ENCODE results near the gene CTSE.

The CTSE gene

DNA sequence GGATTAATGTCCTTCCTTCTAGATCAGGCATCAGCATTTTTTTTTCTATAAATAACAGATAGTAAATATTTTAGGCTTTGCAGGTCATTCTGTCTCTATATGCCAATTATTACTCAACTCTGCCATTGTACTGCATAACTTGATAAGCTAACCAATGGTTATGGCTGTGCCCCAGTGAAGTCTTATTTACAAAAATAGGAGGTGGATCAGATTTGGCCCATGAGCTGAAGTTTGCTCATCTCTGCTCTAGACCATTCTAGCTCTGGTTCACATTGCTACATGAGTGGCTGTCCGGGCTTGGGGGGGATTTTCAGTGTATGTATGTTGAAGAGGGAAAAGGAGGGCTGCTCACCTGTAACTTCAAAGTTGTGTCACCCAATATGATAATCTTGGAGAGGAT is 30.6 kb downstream of the CTSE start:
- DNase-seq (ENCODE audit: low spot score), result no peak

DNA sequence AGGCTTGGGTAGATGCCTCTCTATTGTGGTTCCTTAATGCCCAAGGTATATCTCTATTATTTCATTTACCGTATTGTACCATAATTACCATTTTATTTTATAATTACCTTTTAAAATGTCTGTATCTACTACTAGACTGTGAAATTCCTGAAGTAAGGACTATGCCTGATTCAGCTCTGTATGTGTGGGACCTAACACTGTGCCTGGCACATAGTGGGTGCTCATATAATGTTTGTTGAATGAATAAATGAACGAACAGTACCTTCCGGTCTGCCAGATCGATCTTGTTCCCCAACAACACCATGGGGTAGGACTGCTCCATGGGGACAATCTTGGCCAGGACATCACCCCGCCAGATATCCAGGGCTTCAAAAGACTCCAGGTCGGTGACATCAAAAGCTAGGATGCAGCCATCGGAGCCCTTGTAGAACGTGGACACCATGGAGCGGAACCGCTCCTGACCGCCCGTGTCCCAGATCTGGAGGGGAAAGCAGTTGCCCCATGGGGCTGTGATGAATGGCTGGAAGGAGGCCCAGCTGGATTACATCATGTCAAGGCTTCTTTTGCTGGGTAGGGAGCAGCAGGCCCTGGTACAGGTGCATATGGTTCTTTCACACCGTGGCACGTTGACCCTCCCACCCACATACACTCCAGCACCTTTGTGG is 31.3 kb downstream of the CTSE start:
- DNase-seq (ENCODE audit: low spot score), result no peak

DNA sequence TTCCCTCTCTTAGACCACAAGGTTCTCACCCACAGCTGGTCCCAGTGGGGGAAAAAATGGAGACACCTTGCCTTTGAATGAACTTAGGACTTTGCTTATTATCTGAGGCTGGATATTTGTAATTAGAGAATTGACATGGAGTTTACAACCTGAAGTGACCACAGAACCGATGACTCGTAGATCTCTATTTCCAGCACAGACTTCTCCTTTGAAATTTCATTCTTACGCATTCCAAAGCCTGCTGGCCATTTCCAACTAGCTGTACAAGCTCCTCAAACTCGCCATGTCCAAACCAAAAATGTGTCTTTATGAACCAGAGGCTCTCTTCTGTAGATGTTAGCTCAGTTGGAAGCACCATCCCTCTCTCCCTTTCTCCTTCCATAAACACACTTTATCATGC is 32.5 kb downstream of the CTSE start:
- DNase-seq (ENCODE audit: low spot score), result no peak

DNA sequence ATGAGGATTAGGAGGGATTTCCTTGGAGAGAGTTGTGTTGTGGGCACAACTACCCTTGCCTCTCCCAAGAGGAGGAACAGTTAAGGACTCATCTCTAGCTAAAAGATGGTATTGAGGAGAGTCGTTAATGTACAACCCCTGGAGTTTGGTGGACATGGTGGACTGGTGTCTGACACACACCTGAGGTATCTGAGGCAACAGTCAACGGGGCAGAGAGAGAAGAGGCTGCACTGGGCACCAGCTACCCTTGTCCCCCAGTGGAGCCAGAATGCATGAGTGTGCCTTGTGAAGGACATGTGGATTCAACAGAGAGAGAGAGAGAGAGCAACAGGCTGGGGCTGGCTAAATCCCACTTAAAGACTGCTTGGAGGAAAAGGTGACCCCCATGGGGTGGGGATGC is 33.5 kb downstream of the CTSE start:
- DNase-seq (ENCODE audit: low spot score), result no peak

DNA sequence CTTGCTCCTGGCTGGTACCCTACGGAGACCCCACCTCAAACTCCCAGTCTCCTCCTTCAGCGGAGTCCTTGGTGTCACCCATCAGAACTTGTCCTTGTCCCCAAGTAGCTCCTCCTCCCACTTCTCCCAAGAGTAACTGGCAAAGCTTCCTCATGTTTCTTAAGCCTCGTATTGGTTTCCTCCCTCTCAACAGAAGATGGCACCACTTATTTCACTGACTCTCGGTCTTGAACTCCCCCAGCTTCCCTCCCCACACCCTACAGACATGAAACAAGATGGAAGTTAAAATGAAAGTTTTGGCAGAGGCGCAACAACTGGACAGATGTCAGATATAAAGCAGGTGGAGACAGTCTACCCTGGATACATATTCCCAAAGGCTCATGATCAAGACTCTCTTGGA is 33.9 kb downstream of the CTSE start:
- DNase-seq (ENCODE audit: low spot score), result no peak

DNA sequence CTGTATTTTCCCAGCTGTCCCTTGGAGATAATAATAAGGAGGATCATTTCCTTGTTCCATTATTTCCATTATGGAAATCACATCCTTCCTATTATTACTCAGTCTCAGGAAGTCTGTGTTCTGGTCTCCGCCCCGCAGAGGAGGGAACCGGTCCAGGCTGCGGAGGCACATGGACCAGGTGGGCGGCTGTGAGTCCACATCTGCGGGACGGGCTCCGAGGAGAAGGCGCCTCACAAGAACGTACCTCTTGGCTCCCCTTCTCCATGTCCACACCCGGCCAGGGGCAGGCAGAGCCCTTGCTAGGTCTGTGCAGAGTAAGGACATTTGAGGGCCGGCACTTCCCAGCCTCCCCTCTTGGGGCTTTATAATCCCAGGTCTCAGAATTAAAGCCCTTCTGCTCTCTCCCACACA is 35.1 kb downstream of the CTSE start:
- no peak for DNase-seq (ENCODE audit: low spot score)

DNA sequence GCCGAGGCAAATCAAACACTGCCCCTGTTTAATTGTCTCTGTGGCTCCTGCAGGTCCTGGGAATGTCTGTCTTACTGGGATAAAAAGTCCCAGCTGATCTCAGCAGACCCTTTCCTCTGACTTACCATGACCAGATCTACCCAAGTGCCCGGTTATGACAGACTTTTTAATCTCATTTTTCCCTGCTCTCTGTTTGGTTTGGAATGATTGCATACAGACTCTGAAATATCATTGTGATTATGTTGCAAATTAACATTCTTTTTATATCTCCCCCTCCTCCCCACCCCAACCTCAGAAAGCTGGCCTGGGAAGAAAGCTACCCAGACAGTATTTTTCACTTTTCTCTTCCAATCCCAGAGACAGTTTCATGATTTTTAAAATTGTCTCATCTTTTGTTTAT is 36.8 kb downstream of the CTSE start:
- no peak for DNase-seq (ENCODE audit: low spot score)

DNA sequence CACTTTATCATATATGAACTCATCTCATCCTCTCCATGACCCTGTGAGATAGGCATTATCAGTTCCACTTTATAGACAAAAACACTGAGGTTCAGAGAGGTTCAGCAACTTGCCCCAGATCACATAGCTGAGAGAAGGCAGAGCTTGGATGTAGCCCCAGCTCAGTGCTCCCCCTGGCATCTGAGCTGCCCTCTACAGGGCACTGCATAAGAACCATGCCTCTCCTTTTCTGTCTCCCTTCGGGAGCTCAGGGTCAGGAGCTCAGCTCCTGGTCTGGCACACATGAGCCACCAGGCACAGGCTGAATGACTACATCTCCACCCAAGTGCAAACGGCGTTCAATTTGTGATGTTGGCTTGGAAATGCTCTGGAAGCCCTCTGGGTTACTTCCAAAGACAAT is 37.4 kb downstream of the CTSE start:
- DNase-seq (ENCODE audit: low spot score), result no peak

DNA sequence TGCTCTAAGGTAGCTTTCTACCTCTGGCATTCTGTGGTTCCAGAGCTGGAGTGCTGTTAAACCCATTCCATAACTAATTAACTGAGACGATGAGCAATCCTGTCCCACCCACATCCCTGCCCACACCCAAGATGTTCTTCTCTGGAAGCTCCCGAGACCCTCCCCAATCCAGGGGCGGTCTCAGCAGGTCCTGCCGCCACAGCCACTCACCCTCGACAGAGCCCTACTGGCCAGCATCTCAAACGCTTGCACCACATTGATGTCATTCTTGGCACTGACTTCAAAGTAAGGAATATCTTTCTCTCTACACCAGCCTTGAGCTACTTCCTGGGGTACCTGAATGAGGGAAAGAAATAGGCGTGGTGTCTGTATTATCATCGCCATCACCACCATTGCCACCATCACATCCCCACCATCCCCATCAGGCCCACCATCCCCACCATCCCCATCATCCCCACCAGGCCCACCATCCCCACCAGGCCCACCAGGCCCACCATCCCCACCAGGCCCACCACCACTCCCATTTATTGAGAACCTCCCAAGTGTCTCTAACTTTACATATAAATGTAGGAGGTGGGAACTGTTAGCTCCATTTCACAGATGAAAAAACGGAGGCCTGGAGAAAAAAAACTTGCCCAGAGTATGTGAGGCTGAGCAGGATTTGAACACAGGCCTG is 38.2 kb downstream of the CTSE start:
- no peak for DNase-seq (ENCODE audit: low spot score)

DNA sequence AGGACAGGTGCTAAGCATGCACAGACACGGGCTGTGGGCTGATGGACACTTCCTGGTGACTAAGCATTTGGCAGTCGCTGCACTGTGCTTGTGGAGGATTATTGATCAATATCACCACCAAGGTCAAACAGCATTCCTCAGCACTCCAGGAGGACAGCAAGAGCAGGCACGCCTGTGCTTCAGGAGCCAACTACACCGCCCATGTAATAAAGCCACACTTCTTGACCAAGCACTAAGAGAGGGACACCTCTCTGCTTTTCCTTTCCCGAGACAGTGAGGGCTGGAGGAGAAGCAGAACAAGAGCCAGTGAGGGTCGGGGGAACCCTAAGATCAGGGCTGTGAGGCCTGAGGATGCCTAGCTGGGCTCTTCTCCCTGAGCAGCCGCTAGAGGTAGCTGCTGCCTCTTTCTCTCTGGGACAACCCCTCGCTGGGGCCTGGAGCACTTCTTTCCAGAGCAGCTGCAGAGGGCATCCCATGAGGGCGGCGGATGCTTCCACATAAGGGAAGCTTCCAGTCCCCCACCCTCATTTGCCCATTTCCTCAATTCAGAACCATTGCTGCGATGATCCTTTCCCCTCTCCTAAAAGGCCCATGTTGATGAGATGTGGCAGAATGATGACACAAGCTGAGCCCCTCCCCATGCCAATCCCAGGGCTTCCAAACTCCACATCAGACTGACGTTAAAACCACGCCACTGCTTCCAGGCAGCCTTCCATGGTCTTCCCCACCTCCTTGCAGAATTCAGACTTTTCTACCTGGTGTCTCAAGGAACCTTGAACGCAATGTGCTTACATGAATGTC is 39.6 kb downstream of the CTSE start:
- peak; percentile 40 for DNase-seq (ENCODE audit: low spot score)

DNA sequence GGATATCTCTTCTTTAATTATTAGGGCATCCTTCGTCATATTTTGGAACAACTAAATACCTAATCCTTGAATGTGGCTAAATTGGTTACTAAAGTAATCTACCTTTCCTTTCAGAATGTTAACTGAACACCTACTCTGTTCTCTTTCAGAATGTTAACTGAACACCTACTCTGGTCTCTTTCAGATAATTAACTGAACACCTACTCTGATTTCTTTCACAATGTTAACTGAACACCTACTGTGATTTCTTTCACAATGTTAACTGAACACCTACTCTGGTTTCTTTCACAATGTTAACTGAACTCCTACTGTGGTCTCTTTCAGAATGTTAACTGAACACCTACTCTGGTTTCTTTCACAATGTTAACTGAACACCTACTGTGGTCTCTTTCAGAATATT is 42.4 kb downstream of the CTSE start:
- no peak for DNase-seq (ENCODE audit: low spot score)

DNA sequence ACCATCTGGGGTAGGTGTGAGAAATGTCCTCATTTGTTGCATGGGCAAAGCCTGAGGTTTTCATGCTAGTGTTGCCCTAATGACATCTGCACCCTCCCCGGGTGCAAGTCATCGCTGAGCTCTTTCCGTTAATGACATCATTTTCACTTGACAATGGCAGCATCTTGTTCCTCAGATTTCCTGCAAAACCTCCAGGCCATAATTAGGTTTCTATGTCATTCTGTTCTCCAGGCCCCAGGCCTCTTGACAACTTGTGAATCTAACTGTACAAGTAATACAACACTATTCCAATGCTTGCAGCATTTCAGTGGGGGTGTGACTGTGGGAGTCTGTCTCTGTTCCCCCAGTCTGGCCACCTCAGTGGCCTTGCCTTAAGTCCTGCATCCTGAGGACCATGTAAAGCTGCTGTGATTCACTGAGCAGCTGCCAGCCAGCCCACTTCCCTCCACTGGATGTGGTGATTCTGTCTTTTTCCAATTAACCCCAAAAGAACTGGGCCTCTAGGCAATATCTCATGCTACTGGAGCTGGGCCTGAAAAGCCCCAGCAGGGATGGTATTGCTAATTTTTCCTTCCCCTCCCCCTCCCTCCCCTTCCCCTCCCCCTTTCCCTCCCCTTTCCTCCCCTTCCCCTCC is 43.3 kb downstream of the CTSE start:
- peak; percentile 30 for DNase-seq (ENCODE audit: low spot score)

DNA sequence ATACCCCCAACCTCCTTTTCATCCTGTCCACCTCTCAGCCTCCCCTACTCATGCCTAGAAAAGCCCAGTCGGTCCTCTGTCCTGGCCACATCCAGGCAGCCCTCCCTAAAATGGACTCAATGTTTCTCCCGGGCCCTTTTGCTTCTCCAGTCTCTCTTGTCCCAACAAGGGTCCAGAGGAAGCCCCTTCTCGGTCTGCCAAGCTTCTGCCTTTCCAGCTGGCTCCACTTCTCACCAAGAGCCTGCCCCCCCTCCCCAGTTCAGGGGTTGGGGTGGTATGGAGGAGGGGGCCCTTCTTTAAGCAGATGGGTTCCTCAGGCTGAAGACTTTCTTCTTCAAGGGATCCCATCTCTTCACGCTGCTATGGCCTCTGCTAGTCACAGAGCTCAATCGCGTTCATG is 44.4 kb downstream of the CTSE start:
- no peak for DNase-seq (ENCODE audit: low spot score)

DNA sequence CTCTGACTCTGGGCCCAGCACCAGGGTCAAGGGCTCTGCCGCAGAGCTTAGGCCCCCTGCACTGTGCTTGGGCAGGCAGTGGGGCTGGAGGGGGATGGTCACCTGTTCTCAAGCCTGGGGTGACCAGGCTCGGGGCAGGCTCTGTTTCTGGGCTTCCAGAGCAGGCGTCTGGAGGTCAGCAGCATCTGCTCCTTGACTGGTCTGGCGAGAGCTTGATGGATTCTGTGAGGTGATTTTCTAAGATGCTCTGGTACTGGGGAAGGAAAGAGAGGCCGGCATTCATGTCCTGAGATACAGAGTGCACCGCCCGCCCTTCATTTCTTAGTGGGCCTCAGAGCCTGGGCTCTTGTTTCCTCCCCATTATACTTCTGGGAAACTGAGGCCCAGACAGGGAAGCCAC is 45.0 kb downstream of the CTSE start:
- DNase-seq (ENCODE audit: low spot score), result no peak

DNA sequence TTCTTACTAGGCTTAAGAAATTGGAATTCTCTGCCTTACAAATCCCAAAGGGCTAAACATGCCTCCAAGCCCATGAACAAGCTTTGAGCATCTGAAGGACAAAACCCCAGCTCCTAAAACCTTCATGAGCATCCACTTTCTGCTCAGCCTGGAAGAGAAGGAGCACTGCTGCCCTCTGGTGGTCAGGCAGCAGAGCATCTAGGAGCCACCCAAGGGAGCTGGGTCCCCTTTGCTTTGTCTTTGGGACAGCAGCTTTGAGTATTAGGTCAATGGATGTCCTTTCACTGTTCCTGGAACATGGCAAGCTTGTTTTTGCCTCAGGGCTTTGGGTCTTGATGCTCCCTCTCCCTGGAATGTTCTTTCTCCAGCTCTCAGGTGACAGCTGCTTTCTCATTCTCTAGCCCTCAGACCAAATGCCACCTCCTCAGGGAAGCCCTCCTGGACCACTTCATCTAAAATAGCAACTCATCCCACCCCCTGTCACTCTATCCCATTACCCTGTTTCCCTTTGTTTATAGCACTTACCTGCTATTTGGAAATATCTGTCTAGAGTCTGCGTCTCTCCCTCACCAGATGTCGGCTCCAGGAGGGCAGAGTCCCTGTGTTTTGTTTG is 46.2 kb downstream of the CTSE start:
- peak; percentile 79 for DNase-seq (ENCODE audit: low spot score)

DNA sequence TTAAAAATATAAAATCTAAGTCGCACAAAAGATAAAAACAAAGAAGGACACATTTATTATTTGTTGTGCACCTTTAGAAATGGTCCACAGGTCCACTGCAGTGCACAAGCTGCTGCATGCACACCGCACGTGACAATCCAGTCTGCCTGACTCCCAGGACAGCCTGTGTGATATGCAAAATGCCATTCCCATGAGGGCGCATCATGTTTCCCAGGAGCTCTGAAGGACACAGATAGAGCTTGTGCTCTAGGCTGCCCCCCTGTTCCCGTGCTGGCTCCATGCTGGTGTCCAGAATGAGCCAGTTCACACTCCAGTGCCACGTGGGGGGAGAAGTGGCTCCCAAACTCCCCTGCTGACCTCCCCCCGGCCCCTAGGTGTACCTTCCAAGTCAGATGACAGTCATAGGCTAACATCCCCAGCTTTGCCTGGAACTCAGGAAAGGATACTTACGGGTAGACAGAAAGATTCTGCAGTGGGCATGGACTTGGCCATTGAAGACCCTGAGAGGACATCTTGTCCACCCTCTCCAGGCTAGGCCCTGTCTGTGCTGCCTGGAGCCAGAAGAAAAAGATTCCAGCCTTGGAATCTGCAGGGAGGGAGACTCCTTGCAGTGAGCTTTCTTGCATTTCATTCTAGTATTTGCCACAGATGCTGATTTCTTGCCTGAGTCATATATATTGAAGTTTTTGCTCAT is 46.8 kb downstream of the CTSE start:
- DNase-seq (ENCODE audit: low spot score), result peak; percentile 74

DNA sequence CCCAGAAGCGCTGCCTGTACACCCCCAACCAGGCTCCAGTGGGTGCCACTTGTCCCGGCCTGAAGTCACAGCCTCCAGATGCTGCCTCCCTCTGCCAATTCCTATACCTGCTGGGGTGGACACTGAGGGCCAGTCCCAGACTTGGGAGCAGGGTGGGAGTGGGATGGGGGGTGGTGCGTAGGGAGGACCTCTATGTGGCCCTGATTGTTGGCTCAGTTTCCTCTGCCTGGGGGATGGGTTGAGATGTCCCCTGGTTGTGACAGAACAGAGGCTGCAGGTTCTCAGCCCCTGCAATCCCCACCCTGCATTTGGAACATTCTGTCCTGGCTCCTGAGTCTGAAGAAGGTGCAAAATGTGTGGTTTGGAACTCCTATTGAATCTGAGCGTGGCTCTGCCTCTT is 47.7 kb downstream of the CTSE start:
- DNase-seq (ENCODE audit: low spot score), result no peak

DNA sequence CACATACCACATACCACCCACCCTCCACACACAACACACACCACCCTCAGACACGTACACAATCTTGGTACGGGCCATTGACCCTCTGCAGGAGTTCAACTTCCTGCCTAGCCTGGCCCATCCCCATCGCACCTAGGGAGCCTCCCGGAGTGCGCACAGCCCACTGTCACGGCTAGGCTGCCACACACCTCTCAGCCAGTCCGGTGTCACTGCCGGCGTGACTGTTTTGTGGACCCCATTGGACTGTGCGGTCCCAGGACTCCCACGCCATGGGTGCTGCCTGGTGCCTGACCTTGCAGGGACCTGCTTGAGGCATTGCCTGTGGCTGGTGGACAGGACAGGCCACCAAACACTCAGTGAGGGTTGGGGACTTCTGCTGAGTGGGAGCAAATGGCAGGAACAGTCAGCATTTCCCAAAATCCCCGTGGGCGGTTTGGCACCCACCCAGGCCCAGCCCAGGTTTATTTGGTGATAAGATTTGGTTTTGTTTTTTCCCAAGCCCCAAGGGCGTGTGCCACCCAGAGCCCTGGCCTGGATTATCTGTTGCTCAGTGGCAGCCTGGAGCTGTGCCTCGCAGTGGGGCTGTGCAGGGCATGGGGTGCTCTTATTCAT is 48.2 kb downstream of the CTSE start:
- no peak for DNase-seq (ENCODE audit: low spot score)

DNA sequence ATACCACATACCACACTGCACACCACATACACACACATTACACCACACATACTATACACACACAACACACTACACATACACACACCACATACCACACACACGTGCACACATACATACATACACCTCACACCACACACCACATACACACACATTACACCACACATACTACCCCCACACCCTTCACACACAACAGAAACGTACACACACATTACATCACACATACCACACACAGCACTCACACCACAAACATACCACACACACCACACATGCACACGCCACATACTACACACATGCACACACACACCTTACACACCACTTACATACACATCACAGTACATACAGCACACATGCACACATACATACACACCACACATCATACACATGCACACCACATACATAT is 49.0 kb downstream of the CTSE start:
- no peak for DNase-seq (ENCODE audit: low spot score)

DNA sequence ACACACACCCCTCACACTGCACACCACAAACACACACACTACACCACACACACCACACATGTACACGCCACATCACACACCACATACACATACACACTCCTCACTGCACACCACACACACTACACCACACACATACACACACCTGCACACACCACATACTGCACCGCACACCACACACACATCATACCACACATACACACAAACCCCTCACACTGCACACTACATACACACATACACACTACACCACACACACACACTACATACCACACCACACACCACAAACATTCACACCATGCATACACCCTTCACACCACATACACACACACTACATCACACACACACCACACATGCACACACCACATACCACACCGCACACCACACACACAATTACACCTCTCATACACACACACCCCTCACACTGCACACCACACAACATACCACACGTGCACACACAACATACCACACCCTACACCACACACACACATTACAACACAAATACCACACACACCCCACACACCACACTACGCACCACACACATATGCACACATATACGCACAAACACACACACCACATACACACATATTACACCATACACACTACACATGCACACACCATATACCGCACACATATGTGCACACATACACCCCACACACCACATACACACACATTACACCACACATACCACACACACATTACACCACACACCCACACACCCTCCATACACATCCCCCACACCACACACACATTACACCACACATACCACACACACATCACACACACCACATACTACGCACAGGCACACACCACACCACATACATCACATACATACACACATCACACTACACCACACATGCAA is 50.1 kb downstream of the CTSE start:
- DNase-seq (ENCODE audit: low spot score), result no peak
